OCI-LY1 (cell line): ENCODE results near the gene HAND1.

ENCODE experiments used
- EZH2 ChIP-seq: fragments of 200-600 bp; sonication (generic), shearing (Covaris generic); IDR thresholded peaks from 2 replicates; pipeline ENCODE4 v1.8.0; 2017; ENCODE audit warnings: borderline replicate concordance, mixed run types, mild to moderate bottlenecking, antibody characterized with exemption, low read length, moderate library complexity, mixed read lengths
- TF ChIP-seq, protein P1 (sequence below): fragments of 200-600 bp; sonication (generic), shearing (Covaris generic); IDR thresholded peaks from 2 replicates; pipeline ENCODE4 v1.5.1; 2017; ENCODE audit warnings: mild to moderate bottlenecking, antibody characterized with exemption, low read length, moderate library complexity, mixed read lengths

DNA sequence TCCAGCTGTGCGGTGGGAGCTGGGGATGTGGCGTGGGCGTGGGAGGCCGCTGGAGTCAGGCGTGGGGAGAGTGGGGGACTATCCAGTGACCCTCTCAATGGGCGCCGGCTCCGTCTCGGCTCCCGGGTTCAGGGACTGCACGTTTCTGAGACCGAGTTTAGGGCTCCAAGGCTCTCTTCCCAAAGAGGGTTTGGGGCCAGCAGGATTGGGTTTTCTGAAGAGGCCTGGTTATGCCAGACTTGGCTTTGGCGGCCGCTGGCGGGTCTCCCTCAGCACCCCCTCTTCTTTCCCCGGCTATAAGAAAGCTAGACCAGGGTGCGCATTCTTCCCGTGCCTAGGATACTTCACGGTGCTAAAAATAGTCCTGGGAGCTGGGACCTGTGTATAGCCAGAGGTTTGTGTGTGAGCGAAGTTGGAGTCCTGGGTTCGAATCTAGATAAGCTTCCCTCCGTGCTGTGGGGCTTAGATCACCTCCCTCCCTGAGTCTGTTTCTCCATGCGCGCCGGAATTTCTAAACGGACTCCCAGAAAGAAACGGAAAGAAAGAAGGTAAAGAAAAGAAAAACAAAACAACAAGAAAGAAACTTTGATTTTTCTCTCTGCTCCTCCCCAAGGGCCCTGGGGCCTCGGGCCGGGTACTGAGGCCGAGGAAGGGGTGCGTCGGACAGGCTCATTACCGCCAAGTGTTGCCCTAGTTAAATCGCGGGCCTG is 5.0 kb downstream of the HAND1 start:
- TF ChIP-seq, protein P1, sequence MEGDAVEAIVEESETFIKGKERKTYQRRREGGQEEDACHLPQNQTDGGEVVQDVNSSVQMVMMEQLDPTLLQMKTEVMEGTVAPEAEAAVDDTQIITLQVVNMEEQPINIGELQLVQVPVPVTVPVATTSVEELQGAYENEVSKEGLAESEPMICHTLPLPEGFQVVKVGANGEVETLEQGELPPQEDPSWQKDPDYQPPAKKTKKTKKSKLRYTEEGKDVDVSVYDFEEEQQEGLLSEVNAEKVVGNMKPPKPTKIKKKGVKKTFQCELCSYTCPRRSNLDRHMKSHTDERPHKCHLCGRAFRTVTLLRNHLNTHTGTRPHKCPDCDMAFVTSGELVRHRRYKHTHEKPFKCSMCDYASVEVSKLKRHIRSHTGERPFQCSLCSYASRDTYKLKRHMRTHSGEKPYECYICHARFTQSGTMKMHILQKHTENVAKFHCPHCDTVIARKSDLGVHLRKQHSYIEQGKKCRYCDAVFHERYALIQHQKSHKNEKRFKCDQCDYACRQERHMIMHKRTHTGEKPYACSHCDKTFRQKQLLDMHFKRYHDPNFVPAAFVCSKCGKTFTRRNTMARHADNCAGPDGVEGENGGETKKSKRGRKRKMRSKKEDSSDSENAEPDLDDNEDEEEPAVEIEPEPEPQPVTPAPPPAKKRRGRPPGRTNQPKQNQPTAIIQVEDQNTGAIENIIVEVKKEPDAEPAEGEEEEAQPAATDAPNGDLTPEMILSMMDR, result no peak
- TF ChIP-seq EZH2, result no peak
